Measurements from ENCODE around the gene IRGC.

The IRGC gene

GRCh38 chr19:43692385-43692784 lies 23.5 kb upstream of the IRGC start:
- no peak for DNase-seq (ENCODE audit: low spot score)

GRCh38 chr19:43692877-43693276 lies 23.0 kb upstream of the IRGC start:
- DNase-seq (ENCODE audit: low spot score) = no peak

DNA sequence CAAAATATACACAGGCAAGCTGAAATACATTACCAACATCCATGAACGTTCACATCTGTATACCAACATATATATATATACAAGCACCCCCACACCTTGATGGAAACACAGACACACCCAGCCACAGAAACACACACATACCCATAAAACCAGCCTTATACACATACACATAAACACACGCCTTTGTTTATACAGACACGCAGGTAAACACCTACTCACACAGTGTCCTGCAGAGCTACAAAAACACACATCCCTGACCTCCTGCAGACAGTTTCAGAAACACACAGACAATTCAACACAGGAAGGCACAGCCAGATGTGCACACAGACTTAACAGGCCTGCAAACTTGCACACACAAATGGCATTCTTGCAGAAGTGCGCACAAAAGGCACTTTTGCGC lies 21.3 kb upstream of the IRGC start:
- no peak for DNase-seq (ENCODE audit: low spot score)

- no peak for DNase-seq (ENCODE audit: low spot score)
Observed at GRCh38 chr19:43695985-43696704, 19.7 kb upstream of the IRGC start.

GRCh38 chr19:43697295-43697694 lies 18.6 kb upstream of the IRGC start:
- no peak for DNase-seq (ENCODE audit: low spot score)

- DNase-seq (ENCODE audit: low spot score) = peak; percentile 55
Observed at GRCh38 chr19:43699506-43700394, 16.1 kb upstream of the IRGC start.

GRCh38 chr19:43700395-43701000 lies 15.4 kb upstream of the IRGC start:
- DNase-seq (ENCODE audit: low spot score) = no peak

DNA sequence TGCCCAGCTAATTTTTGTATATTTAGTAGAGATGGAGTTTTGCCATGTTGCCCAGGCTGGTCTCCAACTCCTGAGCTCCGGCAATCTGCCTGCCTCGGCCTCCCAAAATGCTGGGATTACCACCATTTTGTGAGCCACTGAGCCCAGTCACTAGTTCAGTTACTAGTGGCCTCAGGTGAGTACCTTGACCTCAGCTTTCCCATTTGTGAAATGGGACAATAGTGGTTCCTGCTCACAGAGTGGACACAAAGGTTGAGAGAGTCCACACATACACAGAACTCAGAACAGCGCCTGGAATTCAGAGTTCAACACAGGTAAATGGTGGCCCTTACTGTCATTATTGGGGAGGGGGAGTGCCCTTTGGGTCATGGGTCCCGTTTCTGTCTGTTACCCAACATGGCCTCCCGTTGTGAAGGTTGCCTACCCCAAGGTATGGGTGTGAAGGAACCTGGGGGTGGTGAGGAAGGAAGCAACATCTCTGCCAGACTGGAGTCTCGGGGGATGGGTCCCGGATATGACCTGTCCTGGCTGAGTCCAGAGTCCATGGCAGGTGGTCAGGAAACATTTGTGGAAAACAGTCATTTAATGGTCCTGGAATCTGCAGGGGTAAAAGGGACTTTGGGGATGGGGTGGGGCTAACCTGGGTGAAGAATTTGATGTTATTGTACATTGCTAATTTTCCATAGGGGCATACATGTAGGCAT lies 11.7 kb upstream of the IRGC start:
- DNase-seq (ENCODE audit: low spot score) = no peak

DNA sequence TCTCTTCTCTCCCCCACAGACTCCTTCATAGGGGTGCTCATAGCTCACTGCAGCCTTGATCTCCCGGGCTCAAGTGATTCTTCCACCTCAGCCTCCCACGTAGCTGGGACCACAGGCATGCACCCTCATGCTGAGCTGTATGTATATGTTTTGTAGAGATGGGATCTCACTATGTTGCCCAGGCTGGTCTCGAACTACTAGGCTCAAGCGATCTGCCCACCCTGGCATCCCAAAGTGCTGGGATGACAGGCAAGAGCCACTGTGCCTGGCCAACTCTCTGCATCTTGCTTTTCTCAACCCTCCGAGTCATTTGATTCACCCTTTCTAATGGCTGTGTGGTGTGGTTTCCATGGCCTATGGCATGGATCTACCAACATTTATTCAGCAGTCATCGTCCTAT lies 10.1 kb upstream of the IRGC start:
- DNase-seq (ENCODE audit: low spot score) = no peak

DNA sequence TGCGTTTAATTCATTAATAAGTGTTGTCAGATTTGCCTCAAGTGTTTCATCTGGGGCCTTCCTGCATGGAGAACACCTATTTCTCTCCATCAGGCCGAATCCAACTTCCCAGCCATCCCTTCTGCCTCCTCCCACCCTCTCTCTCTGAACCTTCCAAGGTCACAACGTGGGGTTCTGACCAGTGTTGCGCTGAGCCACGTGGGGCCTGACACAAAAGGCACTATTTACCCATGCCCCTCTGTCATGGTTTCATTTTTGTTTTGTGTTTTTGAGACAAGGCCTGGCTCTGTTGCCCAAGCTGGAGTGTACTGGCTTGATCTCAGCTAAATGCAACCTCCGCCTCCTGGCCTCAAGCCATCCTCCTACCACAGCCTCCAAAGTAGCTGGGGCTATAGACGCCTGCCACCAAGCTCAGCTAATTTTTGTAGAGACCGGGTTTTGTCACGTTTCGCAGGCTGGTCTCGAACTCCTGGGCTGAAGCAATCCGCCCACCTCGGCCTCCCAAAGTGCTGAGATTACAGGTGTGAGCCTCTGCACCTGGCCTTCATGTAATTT lies 8.6 kb upstream of the IRGC start:
- DNase-seq (ENCODE audit: low spot score) = no peak

GRCh38 chr19:43708716-43709115 lies 7.2 kb upstream of the IRGC start:
- no peak for DNase-seq (ENCODE audit: low spot score)

- no peak for DNase-seq (ENCODE audit: low spot score)
Observed at GRCh38 chr19:43711751-43712355, 4.0 kb upstream of the IRGC start.

GRCh38 chr19:43713208-43713607 lies 2.7 kb upstream of the IRGC start:
- no peak for DNase-seq (ENCODE audit: low spot score)

DNA sequence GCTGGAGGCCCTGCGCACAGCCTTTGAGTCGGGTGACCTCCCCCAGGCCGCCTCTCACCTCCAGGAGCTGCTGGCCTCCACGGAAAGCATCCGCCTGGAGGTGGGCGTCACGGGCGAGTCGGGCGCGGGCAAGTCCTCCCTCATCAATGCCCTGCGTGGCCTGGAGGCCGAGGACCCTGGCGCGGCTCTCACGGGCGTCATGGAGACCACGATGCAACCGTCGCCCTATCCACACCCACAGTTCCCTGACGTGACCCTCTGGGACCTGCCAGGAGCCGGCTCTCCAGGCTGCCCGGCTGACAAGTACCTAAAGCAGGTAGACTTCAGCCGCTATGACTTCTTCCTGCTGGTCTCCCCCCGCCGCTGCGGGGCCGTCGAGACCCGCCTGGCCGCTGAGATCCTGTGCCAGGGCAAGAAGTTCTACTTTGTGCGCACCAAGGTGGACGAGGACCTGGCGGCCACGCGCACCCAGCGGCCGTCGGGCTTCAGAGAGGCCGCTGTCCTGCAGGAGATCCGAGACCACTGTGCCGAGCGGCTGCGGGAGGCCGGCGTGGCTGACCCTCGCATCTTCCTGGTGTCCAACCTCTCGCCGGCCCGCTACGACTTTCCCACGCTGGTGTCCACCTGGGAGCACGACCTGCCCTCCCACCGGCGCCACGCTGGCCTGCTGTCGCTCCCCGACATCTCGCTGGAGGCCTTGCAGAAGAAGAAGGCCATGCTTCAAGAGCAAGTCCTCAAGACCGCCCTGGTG lies 2.9 kb downstream of the IRGC start:
- no peak for DNase-seq (ENCODE audit: low spot score)

- no peak for DNase-seq (ENCODE audit: low spot score)
Observed at GRCh38 chr19:43719378-43719868, 3.5 kb downstream of the IRGC start.

- no peak for DNase-seq (ENCODE audit: low spot score)
Observed at GRCh38 chr19:43719918-43720317, 4.0 kb downstream of the IRGC start.

- no peak for DNase-seq (ENCODE audit: low spot score)
Observed at GRCh38 chr19:43720936-43721335, 5.1 kb downstream of the IRGC start.

- DNase-seq (ENCODE audit: low spot score) = no peak
Observed at GRCh38 chr19:43721469-43722048, 5.7 kb downstream of the IRGC start.

DNA sequence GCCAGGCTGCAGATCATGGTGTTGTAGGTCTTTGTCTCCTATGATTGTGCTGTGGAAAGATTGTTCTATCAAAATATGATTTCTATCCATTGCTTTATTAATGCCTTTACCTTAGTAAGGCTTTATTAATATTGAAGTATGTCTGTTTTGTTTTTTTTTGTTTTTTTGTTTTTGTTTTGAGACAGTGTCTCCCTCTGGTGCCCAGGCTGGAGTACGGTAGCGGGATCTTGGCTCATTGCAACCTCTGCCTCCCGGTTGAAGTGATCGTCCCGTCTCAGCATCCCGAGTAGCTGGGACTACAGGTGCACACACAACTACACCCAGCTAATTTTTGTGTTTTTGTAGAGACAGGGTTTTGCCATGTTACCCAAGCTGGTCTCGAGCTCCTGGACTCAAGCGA lies 7.7 kb downstream of the IRGC start:
- no peak for DNase-seq (ENCODE audit: low spot score)

DNA sequence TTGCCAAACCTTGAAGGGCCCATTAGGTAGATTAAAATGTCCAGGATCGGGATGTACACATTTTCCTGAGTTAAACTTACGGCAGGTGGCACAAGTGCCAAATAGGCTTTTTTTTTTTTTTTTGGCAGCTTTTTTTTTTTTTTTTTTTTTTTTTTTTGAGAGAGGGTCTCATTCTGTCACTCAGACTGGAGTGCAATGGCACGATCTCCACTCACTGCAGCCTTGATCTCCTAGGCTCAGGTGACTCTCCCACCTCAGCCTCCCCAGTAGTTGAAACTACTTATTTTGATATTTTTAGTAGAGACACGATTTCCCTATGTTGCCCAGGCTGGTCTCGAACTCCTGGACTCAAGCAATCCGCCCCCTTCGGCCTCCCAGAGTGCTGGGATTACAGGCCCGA lies 9.0 kb downstream of the IRGC start:
- DNase-seq (ENCODE audit: low spot score) = no peak
